A673 (cell line): Measurements from ENCODE around the gene ATRIP. TPM values are rescaled to one million over a fixed set of nuclear protein-coding genes. Genes with fewer than 3 reads are reported as not detected.
"Not testable (repeated sequence)": the region's sequence is repeated elsewhere in the genome, so short reads cannot be mapped to it uniquely, and the experiment has no call there.

Experiments
- BruUV-seq: library from RNA; stranded (reverse); fragments of 400-500 nt; replicated peaks from 2 replicates; lab custom pipeline; 2021; lab: Mats Ljungman, UMichigan
- CTCF ChIA-PET: fragments of 300-600 bp; sonication (Branson Sonifier 250); formaldehyde crosslinking; loops from one replicate; lab custom pipeline; 2022; ENCODE audit warnings: antibody characterized with exemption; lab: Charles Lee
- POLR2A ChIA-PET: fragments of 300-600 bp; sonication (Branson Sonifier 250); formaldehyde crosslinking; loops from one replicate; lab custom pipeline; 2022; ENCODE audit warnings: antibody characterized with exemption; ENCODE audit not compliant: low non-redundant PET; lab: Charles Lee
- DNase-seq: peaks from one replicate; pipeline ENCODE4 v3.0.0-alpha.2; 2015; ENCODE audit warnings: low spot score
- H3K27ac ChIP-seq: fragments of 200-600 bp; sonication (generic); 2 replicates; pipeline ENCODE4 v1.5.1; 2016; ENCODE audit warnings: mixed run types, low read depth, mild to moderate bottlenecking, mixed read lengths, antibody characterized with exemption, low read length; ENCODE audit not compliant: poor library complexity, severe bottlenecking
- H3K27me3 ChIP-seq: fragments of 200-600 bp; sonication (generic); replicated peaks from 2 replicates; pipeline ENCODE4 v1.6.1; 2017; ENCODE audit warnings: mixed run types, low read depth, mild to moderate bottlenecking, mixed read lengths, antibody characterized with exemption, low read length; ENCODE audit not compliant: insufficient read depth, poor library complexity
- H3K36me3 ChIP-seq: fragments of 200-600 bp; sonication (generic); 2 replicates; pipeline ENCODE4 v1.6.1; 2016; ENCODE audit warnings: mixed run types, mild to moderate bottlenecking, mixed read lengths, antibody characterized with exemption, low read length; ENCODE audit not compliant: insufficient read depth, poor library complexity, severe bottlenecking
- H3K4me1 ChIP-seq: fragments of 200-600 bp; sonication (generic); 2 replicates; pipeline ENCODE4 v1.6.1; 2017; ENCODE audit warnings: mixed run types, mild to moderate bottlenecking, mixed read lengths, antibody characterized with exemption, low read length; ENCODE audit not compliant: insufficient read depth, poor library complexity, severe bottlenecking
- H3K4me3 ChIP-seq: fragments of 200-600 bp; sonication (generic); 2 replicates; pipeline ENCODE4 v1.5.1; 2016; ENCODE audit warnings: low read depth, mixed run types, mild to moderate bottlenecking, mixed read lengths, low read length; ENCODE audit not compliant: poor library complexity, severe bottlenecking
- H3K9me3 ChIP-seq: fragments of 200-600 bp; sonication (generic); 2 replicates; pipeline ENCODE4 v1.6.1; 2016; ENCODE audit warnings: mixed run types, low read depth, mild to moderate bottlenecking, mixed read lengths, antibody characterized with exemption, low read length; ENCODE audit not compliant: poor library complexity, severe bottlenecking
- EZH2 ChIP-seq: fragments of 200-600 bp; sonication (generic); IDR thresholded peaks from 2 replicates; pipeline ENCODE4 v1.6.1; 2017; ENCODE audit warnings: borderline replicate concordance, low read depth, mild to moderate bottlenecking, mixed read lengths, antibody characterized with exemption, low read length; ENCODE audit not compliant: poor library complexity, severe bottlenecking
- intact Hi-C: fragments of 100-400 bp; cut with micrococcal nuclease; formaldehyde crosslinking; loops from one replicate; pipeline ENCODE4 v1.10.0; 2022; ENCODE audit not compliant: unreplicated experiment
- total RNA-seq: library from RNA; stranded (reverse); gene quantifications from 2 replicates; pipeline ENCODE4 v1.2.3, GENCODE V29; 2021
- TF ChIP-seq, protein P1 (sequence below): fragments of 300-800, 200-600 bp; sonication (generic); conservative IDR thresholded peaks from 2 replicates; pipeline ENCODE4 v1.5.1; 2017; ENCODE audit warnings: low read depth, mild to moderate bottlenecking, antibody characterized with exemption, low read length, moderate library complexity, mixed read lengths

ATRIP gene
- total RNA-seq, 1 experiment from 2014 or later: 9.7 TPM

DNA sequence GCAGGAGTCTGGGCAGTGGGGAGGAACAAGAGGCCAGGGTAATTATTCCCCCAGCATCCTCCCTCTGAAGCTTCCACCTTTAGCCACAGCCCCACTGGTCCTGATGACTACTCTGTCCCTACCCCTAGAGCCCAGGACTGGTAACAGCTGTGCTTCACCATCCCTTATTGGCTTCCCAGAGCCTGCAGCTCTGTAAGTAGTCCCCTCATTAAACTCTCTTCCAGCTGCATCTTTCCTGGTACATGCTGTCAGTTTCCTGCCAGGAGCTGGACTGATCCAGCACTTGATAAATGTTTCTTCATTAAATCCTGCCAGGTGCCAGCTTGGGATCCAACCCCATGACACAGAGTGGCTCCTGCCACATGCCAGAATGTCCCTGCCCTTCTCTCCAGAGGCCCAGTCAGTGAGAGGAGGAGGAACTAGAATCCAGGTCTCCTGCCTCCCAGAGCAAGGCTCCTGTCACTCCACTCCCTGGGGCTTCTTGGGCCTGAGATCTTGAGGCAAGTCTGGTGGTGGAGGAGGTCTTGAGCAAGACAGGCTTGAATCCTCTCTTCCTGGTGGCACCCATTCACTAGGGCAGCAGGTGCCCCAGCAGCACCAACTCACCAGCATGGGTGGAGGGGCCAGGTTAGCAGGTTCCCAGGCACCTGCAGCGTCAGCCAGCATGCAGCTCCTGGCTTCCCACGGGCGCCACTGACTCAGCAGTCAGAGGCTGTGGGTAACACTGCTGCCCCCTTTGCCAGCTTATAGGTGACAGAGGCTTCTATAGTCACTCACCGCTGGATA lies 47.0 kb upstream of the ATRIP start:
- Histone ChIP-seq H3K4me1 (no peaks in the 10 kb centered on the region), H3K36me3 (no peaks in the 10 kb centered on the region), H3K27ac (no peak overlapping the region), H3K27me3 (no peaks in the 10 kb centered on the region), H3K9me3 (no peaks in the 10 kb centered on the region), H3K4me3 (no peak overlapping the region)
- DNase-seq: no peak
- CTCF ChIA-PET: interaction anchor here (2.0 kb wide), 1 partner anchor 36 kb away, joined by 23 read pairs; no protein-coding TSS in a partner anchor
- intact Hi-C loops: loop anchor here (5.0 kb wide), 1 partner anchor 38 kb away; no protein-coding TSS in a partner anchor
- POLR2A ChIA-PET: no interaction called here
- BruUV-seq: no TSS peak
- TF ChIP-seq, protein P1, sequence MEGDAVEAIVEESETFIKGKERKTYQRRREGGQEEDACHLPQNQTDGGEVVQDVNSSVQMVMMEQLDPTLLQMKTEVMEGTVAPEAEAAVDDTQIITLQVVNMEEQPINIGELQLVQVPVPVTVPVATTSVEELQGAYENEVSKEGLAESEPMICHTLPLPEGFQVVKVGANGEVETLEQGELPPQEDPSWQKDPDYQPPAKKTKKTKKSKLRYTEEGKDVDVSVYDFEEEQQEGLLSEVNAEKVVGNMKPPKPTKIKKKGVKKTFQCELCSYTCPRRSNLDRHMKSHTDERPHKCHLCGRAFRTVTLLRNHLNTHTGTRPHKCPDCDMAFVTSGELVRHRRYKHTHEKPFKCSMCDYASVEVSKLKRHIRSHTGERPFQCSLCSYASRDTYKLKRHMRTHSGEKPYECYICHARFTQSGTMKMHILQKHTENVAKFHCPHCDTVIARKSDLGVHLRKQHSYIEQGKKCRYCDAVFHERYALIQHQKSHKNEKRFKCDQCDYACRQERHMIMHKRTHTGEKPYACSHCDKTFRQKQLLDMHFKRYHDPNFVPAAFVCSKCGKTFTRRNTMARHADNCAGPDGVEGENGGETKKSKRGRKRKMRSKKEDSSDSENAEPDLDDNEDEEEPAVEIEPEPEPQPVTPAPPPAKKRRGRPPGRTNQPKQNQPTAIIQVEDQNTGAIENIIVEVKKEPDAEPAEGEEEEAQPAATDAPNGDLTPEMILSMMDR: no peak
- no peak for TF ChIP-seq EZH2

DNA sequence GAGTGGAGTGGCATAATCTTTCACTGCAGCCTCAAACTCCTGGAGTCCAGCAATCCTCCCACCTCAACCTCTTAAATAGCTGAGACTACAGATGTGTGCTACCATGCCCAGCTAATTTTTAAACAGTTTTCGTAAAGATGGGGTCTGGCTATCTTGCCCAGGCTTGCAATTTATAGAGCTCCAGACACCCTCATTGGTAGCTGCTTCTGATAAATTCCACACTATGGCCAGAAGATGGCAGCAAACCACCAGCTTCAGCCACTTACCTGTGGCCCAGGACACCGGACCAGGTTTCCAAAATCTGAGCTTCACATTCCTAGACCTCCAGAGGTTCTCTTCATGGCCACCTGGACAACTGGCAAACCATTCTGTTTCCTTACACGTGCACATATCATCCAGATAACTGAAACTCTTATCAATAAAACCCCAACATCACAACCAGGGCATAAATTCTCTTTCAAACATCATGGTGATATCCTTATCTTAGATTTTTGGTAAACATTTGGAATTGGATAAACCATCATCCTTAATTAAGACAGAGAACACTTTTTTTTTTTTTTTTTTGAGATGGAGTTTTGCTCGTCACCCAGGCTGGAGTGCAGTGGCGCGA lies 45.6 kb upstream of the ATRIP start:
- Histone ChIP-seq H3K27me3 (no peaks in the 10 kb centered on the region), H3K36me3 (no peaks in the 10 kb centered on the region), H3K4me3 (no peak overlapping the region), H3K27ac (no peak overlapping the region), H3K9me3 (no peaks in the 10 kb centered on the region), H3K4me1 (no peaks in the 10 kb centered on the region)
- intact Hi-C loops: loop anchor here (5.0 kb wide), 1 partner anchor 36 kb away; no protein-coding TSS in a partner anchor
- no TSS peak for BruUV-seq
- CTCF ChIA-PET: interaction anchor here (0.6 to 2.0 kb wide), 8 partner anchors 32 to 607 kb away, joined by 3 to 23 read pairs (median 4); partner anchors contain the start of gene CCDC51
- TF ChIP-seq EZH2: no peak
- TF ChIP-seq, protein P1: peak; percentile 57
- peak; percentile 44 for DNase-seq
- POLR2A ChIA-PET: no interaction called here

DNA sequence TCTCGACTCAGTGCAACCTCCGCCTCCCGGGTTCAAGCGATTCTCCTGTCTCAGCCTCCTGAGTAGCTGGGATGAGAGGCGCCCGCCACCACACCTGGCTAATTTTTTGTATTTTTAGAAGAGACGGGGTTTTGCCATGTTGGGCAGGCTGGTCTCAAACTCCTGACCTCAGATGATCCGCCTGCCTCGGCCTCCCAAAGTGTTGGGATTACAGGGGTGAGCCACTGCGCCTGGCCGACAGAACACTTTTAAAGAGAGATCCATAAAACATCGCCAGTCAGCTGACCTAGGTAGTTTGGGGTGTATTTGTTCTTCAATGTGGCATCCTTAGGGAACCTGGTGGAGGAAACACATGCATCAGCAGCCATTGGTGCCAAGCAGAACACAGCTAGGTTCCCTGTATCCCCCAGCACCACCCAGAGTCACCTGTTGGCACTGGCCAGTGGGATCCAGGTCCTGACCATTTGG lies 45.1 kb upstream of the ATRIP start:
- H3K36me3 ChIP-seq, POLR2A ChIA-PET, H3K9me3 ChIP-seq, BruUV-seq, H3K4me3 ChIP-seq, H3K4me1 ChIP-seq, DNase-seq, H3K27ac ChIP-seq, H3K27me3 ChIP-seq: not testable (repeated sequence)
- CTCF ChIA-PET: interaction anchor here (0.7 to 2.0 kb wide), 6 partner anchors 32 to 606 kb away, joined by 3 to 23 read pairs (median 4); partner anchors contain the start of gene CCDC51
- intact Hi-C loops: loop anchor here (5.0 kb wide), 1 partner anchor 36 kb away; no protein-coding TSS in a partner anchor
